ENCODE data around the gene PAFAH1B1.
"Not testable (repeated sequence)": the region's sequence is repeated elsewhere in the genome, so short reads cannot be mapped to it uniquely, and the experiment has no call there.

PAFAH1B1 gene

GRCh38 chr17:2621951-2622405 is 28.5 kb downstream of the PAFAH1B1 start:
- not testable (repeated sequence) for DNase-seq; H3K4me2 ChIP-seq (ENCODE audit: low read length); H2AFZ ChIP-seq (ENCODE audit: insufficient read depth, low read length, poor library complexity); H4K91ac ChIP-seq (ENCODE audit: low read depth, low read length); H2AK5ac ChIP-seq (ENCODE audit: low read length); H3K9me3 ChIP-seq (ENCODE audit: insufficient read depth, low read depth, low read length); H3K27me3 ChIP-seq (ENCODE audit: insufficient read depth, low read length); H4K8ac ChIP-seq (ENCODE audit: low read depth, low read length); H4K12ac ChIP-seq (ENCODE audit: low read depth, low read length); H2BK12ac ChIP-seq (ENCODE audit: low read length); H2BK5ac ChIP-seq (ENCODE audit: low read depth, low read length, poor library complexity); H2BK120ac ChIP-seq (ENCODE audit: insufficient read depth, low read length, poor library complexity); H3K36me3 ChIP-seq (ENCODE audit: control insufficient read depth in 1 of 2, insufficient read depth in 2 of 2, low read length in 2 of 2); H3K18ac ChIP-seq (ENCODE audit: low read length); H3K27ac ChIP-seq (ENCODE audit: low read depth, low read length); H3K4me1 ChIP-seq (ENCODE audit: control insufficient read depth in 1 of 2, insufficient read depth in 2 of 2, low read length in 2 of 2); H3K9ac ChIP-seq (ENCODE audit: low read length); H3K79me1 ChIP-seq (ENCODE audit: low read length); H3K14ac ChIP-seq (ENCODE audit: low read length); H3K4me3 ChIP-seq (ENCODE audit: low read depth, low read length); H3K23ac ChIP-seq (ENCODE audit: low read length)
- H3K4ac ChIP-seq (ENCODE audit: low read depth, low read length): peak overlapping the region; percentile 65
- WGBS (ENCODE audit: extremely low coverage, insufficient coverage, insufficient read length): no CpG with 5 or more reads among the region's 4 CpGs
- peaks cover 33% of the 10 kb centered on the region for H3K79me2 ChIP-seq (ENCODE audit: control insufficient read depth, insufficient read depth, low read length, poor library complexity)

GRCh38 chr17:2622721-2623301 is 29.4 kb downstream of the PAFAH1B1 start:
- H2BK120ac ChIP-seq (ENCODE audit: insufficient read depth, low read length, poor library complexity); H3K9ac ChIP-seq (ENCODE audit: low read length); H3K4me1 ChIP-seq (ENCODE audit: control insufficient read depth in 1 of 2, insufficient read depth in 2 of 2, low read length in 2 of 2); H2BK5ac ChIP-seq (ENCODE audit: low read depth, low read length, poor library complexity); H2BK12ac ChIP-seq (ENCODE audit: low read length); H3K27me3 ChIP-seq (ENCODE audit: insufficient read depth, low read length); H2AFZ ChIP-seq (ENCODE audit: insufficient read depth, low read length, poor library complexity); H3K23ac ChIP-seq (ENCODE audit: low read length); H3K27ac ChIP-seq (ENCODE audit: low read depth, low read length); H3K79me1 ChIP-seq (ENCODE audit: low read length); DNase-seq; H3K4me2 ChIP-seq (ENCODE audit: low read length); H4K8ac ChIP-seq (ENCODE audit: low read depth, low read length); H3K36me3 ChIP-seq (ENCODE audit: control insufficient read depth in 1 of 2, insufficient read depth in 2 of 2, low read length in 2 of 2); H3K14ac ChIP-seq (ENCODE audit: low read length); H4K12ac ChIP-seq (ENCODE audit: low read depth, low read length); H2AK5ac ChIP-seq (ENCODE audit: low read length); H4K91ac ChIP-seq (ENCODE audit: low read depth, low read length); H3K9me3 ChIP-seq (ENCODE audit: insufficient read depth, low read depth, low read length); H3K4me3 ChIP-seq (ENCODE audit: low read depth, low read length); H3K18ac ChIP-seq (ENCODE audit: low read length): not testable (repeated sequence)
- Histone ChIP-seq H3K79me2 (ENCODE audit: control insufficient read depth, insufficient read depth, low read length, poor library complexity) (peaks cover 30% of the 10 kb centered on the region), H3K4ac (ENCODE audit: low read depth, low read length) (peak overlapping the region; percentile 84)
- no CpG with 5 or more reads among the region's 4 CpGs for WGBS (ENCODE audit: extremely low coverage, insufficient coverage, insufficient read length)

- Histone ChIP-seq H2AFZ (ENCODE audit: insufficient read depth, low read length, poor library complexity) (no peak overlapping the region), H4K12ac (ENCODE audit: low read depth, low read length) (no peak overlapping the region), H2AK5ac (ENCODE audit: low read length) (no peak overlapping the region), H3K27me3 (ENCODE audit: insufficient read depth, low read length) (no peaks in the 10 kb centered on the region), H4K8ac (ENCODE audit: low read depth, low read length) (no peak overlapping the region), H3K4me1 (ENCODE audit: control insufficient read depth in 1 of 2, insufficient read depth in 2 of 2, low read length in 2 of 2) (no peaks in the 10 kb centered on the region), H3K36me3 (ENCODE audit: control insufficient read depth in 1 of 2, insufficient read depth in 2 of 2, low read length in 2 of 2) (peaks cover 6 to 7% of the 10 kb centered on the region in 2 experiments), H3K9ac (ENCODE audit: low read length) (no peak overlapping the region), H3K23ac (ENCODE audit: low read length) (no peak overlapping the region), H3K4me3 (ENCODE audit: low read depth, low read length) (no peak overlapping the region), H3K14ac (ENCODE audit: low read length) (no peak overlapping the region), H3K9me3 (ENCODE audit: insufficient read depth, low read depth, low read length) (peaks cover 2% of the 10 kb centered on the region), H3K18ac (ENCODE audit: low read length) (no peak overlapping the region), H2BK120ac (ENCODE audit: insufficient read depth, low read length, poor library complexity) (no peak overlapping the region), H3K79me1 (ENCODE audit: low read length) (no peaks in the 10 kb centered on the region), H3K27ac (ENCODE audit: low read depth, low read length) (no peak overlapping the region), H4K91ac (ENCODE audit: low read depth, low read length) (no peak overlapping the region), H2BK12ac (ENCODE audit: low read length) (no peak overlapping the region), H2BK5ac (ENCODE audit: low read depth, low read length, poor library complexity) (no peak overlapping the region), H3K79me2 (ENCODE audit: control insufficient read depth, insufficient read depth, low read length, poor library complexity) (peaks cover 24% of the 10 kb centered on the region), H3K4me2 (ENCODE audit: low read length) (no peak overlapping the region), H3K4ac (ENCODE audit: low read depth, low read length) (peak overlapping the region; percentile 95)
- no CpG with 5 or more reads among the region's 10 CpGs for WGBS (ENCODE audit: extremely low coverage, insufficient coverage, insufficient read length)
- DNase-seq: peak in 1 of 2 donors; percentile 21
Measured at GRCh38 chr17:2624292-2624731, 30.9 kb downstream of the PAFAH1B1 start.

- H2BK5ac ChIP-seq (ENCODE audit: low read depth, low read length, poor library complexity); H2BK120ac ChIP-seq (ENCODE audit: insufficient read depth, low read length, poor library complexity); H3K4me3 ChIP-seq (ENCODE audit: low read depth, low read length); H2AFZ ChIP-seq (ENCODE audit: insufficient read depth, low read length, poor library complexity); H4K8ac ChIP-seq (ENCODE audit: low read depth, low read length); H2BK12ac ChIP-seq (ENCODE audit: low read length); H3K27me3 ChIP-seq (ENCODE audit: insufficient read depth, low read length); H3K4me1 ChIP-seq (ENCODE audit: control insufficient read depth in 1 of 2, insufficient read depth in 2 of 2, low read length in 2 of 2); H3K9me3 ChIP-seq (ENCODE audit: insufficient read depth, low read depth, low read length); H2AK5ac ChIP-seq (ENCODE audit: low read length); H3K79me1 ChIP-seq (ENCODE audit: low read length); H3K23ac ChIP-seq (ENCODE audit: low read length); H3K14ac ChIP-seq (ENCODE audit: low read length); H4K91ac ChIP-seq (ENCODE audit: low read depth, low read length); H3K18ac ChIP-seq (ENCODE audit: low read length); DNase-seq; H3K4me2 ChIP-seq (ENCODE audit: low read length); H3K27ac ChIP-seq (ENCODE audit: low read depth, low read length); H3K9ac ChIP-seq (ENCODE audit: low read length); H3K36me3 ChIP-seq (ENCODE audit: control insufficient read depth in 1 of 2, insufficient read depth in 2 of 2, low read length in 2 of 2); H4K12ac ChIP-seq (ENCODE audit: low read depth, low read length): not testable (repeated sequence)
- WGBS (ENCODE audit: extremely low coverage, insufficient coverage, insufficient read length): no CpG with 5 or more reads among the region's 7 CpGs
- Histone ChIP-seq H3K79me2 (ENCODE audit: control insufficient read depth, insufficient read depth, low read length, poor library complexity) (peaks cover 28% of the 10 kb centered on the region), H3K4ac (ENCODE audit: low read depth, low read length) (peak overlapping the region; percentile 92)
Measured at GRCh38 chr17:2626626-2627219, 33.3 kb downstream of the PAFAH1B1 start.

All from trophoblast cell (in vitro differentiated cells and primary cell).